Lower leg skin (tissue), 3 donors: ENCODE results near the gene AATK.

Experiments used
- POLR2A ChIP-seq, 2 donors: fragments of 450-650 bp; IDR thresholded peaks; one replicate each; pipeline ENCODE4 v1.6.1; 2016 to 2017; ENCODE audit warnings: antibody characterized with exemption in 2 of 2, mild to moderate bottlenecking in 1 of 2, moderate library complexity in 1 of 2
- TF ChIP-seq, protein P1 (sequence below), 3 donors: fragments of 450-650 bp; IDR thresholded peaks; one replicate each; pipeline ENCODE4 v1.5.1; 2016; ENCODE audit warnings: antibody characterized with exemption in 3 of 3, mild to moderate bottlenecking in 3 of 3, moderate library complexity in 2 of 3

- TF ChIP-seq, protein P1, sequence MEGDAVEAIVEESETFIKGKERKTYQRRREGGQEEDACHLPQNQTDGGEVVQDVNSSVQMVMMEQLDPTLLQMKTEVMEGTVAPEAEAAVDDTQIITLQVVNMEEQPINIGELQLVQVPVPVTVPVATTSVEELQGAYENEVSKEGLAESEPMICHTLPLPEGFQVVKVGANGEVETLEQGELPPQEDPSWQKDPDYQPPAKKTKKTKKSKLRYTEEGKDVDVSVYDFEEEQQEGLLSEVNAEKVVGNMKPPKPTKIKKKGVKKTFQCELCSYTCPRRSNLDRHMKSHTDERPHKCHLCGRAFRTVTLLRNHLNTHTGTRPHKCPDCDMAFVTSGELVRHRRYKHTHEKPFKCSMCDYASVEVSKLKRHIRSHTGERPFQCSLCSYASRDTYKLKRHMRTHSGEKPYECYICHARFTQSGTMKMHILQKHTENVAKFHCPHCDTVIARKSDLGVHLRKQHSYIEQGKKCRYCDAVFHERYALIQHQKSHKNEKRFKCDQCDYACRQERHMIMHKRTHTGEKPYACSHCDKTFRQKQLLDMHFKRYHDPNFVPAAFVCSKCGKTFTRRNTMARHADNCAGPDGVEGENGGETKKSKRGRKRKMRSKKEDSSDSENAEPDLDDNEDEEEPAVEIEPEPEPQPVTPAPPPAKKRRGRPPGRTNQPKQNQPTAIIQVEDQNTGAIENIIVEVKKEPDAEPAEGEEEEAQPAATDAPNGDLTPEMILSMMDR (IDR thresholded peaks at IDR 0.05): no peak
- no peak for TF ChIP-seq POLR2A (IDR thresholded peaks at IDR 0.05)
Observed at GRCh38 chr17:81125573-81126081, 40.4 kb downstream of the AATK start.
